Stomach (tissue), 4 donors: ENCODE data around the gene MICALL1.

Experiments used
- POLR2AphosphoS5 ChIP-seq, 3 donors: sonication (generic); formaldehyde crosslinking; IDR thresholded peaks; one replicate each; pipeline ENCODE4 v1.6.1; 2016; ENCODE audit warnings: antibody characterized with exemption in 3 of 3
- TF ChIP-seq, protein P1 (sequence below), 7 experiments: fragments of 450-650 bp in 4 of 7; fragments of 200-600 bp in 3 of 7; sonication (generic) in 3 of 7; IDR thresholded peaks; one replicate each; pipeline ENCODE4 v1.5.1; 2016 to 2019; ENCODE audit warnings: antibody characterized with exemption in 7 of 7, control low read depth in 2 of 7, mild to moderate bottlenecking in 1 of 7

- TF ChIP-seq, protein P1, sequence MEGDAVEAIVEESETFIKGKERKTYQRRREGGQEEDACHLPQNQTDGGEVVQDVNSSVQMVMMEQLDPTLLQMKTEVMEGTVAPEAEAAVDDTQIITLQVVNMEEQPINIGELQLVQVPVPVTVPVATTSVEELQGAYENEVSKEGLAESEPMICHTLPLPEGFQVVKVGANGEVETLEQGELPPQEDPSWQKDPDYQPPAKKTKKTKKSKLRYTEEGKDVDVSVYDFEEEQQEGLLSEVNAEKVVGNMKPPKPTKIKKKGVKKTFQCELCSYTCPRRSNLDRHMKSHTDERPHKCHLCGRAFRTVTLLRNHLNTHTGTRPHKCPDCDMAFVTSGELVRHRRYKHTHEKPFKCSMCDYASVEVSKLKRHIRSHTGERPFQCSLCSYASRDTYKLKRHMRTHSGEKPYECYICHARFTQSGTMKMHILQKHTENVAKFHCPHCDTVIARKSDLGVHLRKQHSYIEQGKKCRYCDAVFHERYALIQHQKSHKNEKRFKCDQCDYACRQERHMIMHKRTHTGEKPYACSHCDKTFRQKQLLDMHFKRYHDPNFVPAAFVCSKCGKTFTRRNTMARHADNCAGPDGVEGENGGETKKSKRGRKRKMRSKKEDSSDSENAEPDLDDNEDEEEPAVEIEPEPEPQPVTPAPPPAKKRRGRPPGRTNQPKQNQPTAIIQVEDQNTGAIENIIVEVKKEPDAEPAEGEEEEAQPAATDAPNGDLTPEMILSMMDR (IDR thresholded peaks at IDR 0.05): no peak
- no peak for TF ChIP-seq POLR2AphosphoS5 (IDR thresholded peaks at IDR 0.05)
Observed at GRCh38 chr22:37896939-37897338, 9.2 kb upstream of the MICALL1 start.
